SK-N-SH treated with all-trans-retinoic acid at 6 μM for 48 hours (cell line): ENCODE data around the gene SLC38A9.

Experiments used
- ATAC-seq: fragments of 200-7000 bp; cut with Tn5 transposase; 3 replicates; pipeline ENCODE4 v1.9.1; 2020; ENCODE audit warnings: mild to moderate bottlenecking, moderate library complexity
- ARNTL ChIP-seq: fragments of 450-650 bp; formaldehyde crosslinking; IDR thresholded peaks from 2 replicates; pipeline ENCODE4 v1.5.0; 2020; ENCODE audit warnings: low read depth, mild to moderate bottlenecking, moderate library complexity, borderline replicate concordance
- BACH2 ChIP-seq: fragments of 250-450 bp; sonication (Bioruptor Pico); IDR thresholded peaks from 2 replicates; pipeline ENCODE4 v1.9.0; 2021; ENCODE audit warnings: mild to moderate bottlenecking, borderline replicate concordance
- CREB5 ChIP-seq: fragments of 250-450 bp; sonication (Bioruptor Pico); IDR thresholded peaks from 2 replicates; pipeline ENCODE4 v1.5.1; 2020; ENCODE audit warnings: low read depth, mild to moderate bottlenecking, moderate library complexity
- CSDC2 ChIP-seq: fragments of 250-450 bp; sonication (Bioruptor Pico); IDR thresholded peaks from 2 replicates; pipeline ENCODE4 v1.5.0; 2020; ENCODE audit warnings: mild to moderate bottlenecking, moderate library complexity
- ESRRG ChIP-seq: fragments of 250-450 bp; sonication (Bioruptor Pico); IDR thresholded peaks from 2 replicates; pipeline ENCODE4 v1.6.1; 2021; ENCODE audit warnings: mild to moderate bottlenecking
- GLIS3 ChIP-seq: fragments of 250-450 bp; sonication (Bioruptor Pico); IDR thresholded peaks from 2 replicates; pipeline ENCODE4 v1.5.0; 2020; ENCODE audit warnings: mild to moderate bottlenecking, moderate library complexity
- OSR1 ChIP-seq: fragments of 250-450 bp; sonication (Bioruptor Pico); IDR thresholded peaks from 2 replicates; pipeline ENCODE4 v1.8.0; 2022; ENCODE audit warnings: moderate library complexity, mild to moderate bottlenecking, inconsistent platforms
- PATZ1 ChIP-seq: fragments of 250-450 bp; sonication (Bioruptor Pico); IDR thresholded peaks from 2 replicates; pipeline ENCODE4 v1.8.0; 2020; ENCODE audit warnings: mild to moderate bottlenecking, moderate library complexity, borderline replicate concordance
- PPARA ChIP-seq: fragments of 250-450 bp; sonication (Bioruptor Pico); IDR thresholded peaks from 2 replicates; pipeline ENCODE4 v1.5.0; 2020; ENCODE audit warnings: mild to moderate bottlenecking, borderline replicate concordance
- RARB ChIP-seq: fragments of 250-450 bp; sonication (Bioruptor Pico); IDR thresholded peaks from 2 replicates; pipeline ENCODE4 v1.8.0; 2021; ENCODE audit warnings: mild to moderate bottlenecking, moderate library complexity
- SNAI2 ChIP-seq: fragments of 250-450 bp; sonication (Bioruptor Pico); IDR thresholded peaks from 2 replicates; pipeline ENCODE4 v1.5.0; 2020; ENCODE audit warnings: mild to moderate bottlenecking, moderate library complexity
- TCF4 ChIP-seq: fragments of 250-450 bp; sonication (Bioruptor Pico); IDR thresholded peaks from 2 replicates; pipeline ENCODE4 v1.8.0; 2021; ENCODE audit warnings: mild to moderate bottlenecking, moderate library complexity, borderline replicate concordance
- TOX ChIP-seq: fragments of 250-450 bp; sonication (Bioruptor Pico); IDR thresholded peaks from 2 replicates; pipeline ENCODE4 v1.8.0; 2021; ENCODE audit warnings: mild to moderate bottlenecking, moderate library complexity, borderline replicate concordance
- ZC3H10 ChIP-seq: fragments of 250-450 bp; sonication (Bioruptor Pico); IDR thresholded peaks from 2 replicates; pipeline ENCODE4 v1.5.1; 2021; ENCODE audit warnings: mild to moderate bottlenecking, moderate library complexity
- ZFP3 ChIP-seq: fragments of 250-450 bp; sonication (Bioruptor Pico); IDR thresholded peaks from 2 replicates; pipeline ENCODE4 v1.5.0; 2020; ENCODE audit warnings: mild to moderate bottlenecking, moderate library complexity
- ZFP30 ChIP-seq: fragments of 450-650 bp; formaldehyde crosslinking; IDR thresholded peaks from 2 replicates; pipeline ENCODE4 v1.5.0; 2022; ENCODE audit warnings: mild to moderate bottlenecking, moderate library complexity
- ZNF565 ChIP-seq: fragments of 450-650 bp; formaldehyde crosslinking; conservative IDR thresholded peaks from 2 replicates; pipeline ENCODE4 v1.5.0; 2020; ENCODE audit warnings: low read depth, mild to moderate bottlenecking, moderate library complexity
- ZNF70 ChIP-seq: fragments of 450-650 bp; formaldehyde crosslinking; IDR thresholded peaks from 2 replicates; pipeline ENCODE4 v1.5.0; 2020; ENCODE audit warnings: mild to moderate bottlenecking, moderate library complexity
- ZNF8 ChIP-seq: fragments of 450-650 bp; formaldehyde crosslinking; IDR thresholded peaks from 2 replicates; pipeline ENCODE4 v1.5.0; 2020; ENCODE audit warnings: mild to moderate bottlenecking, moderate library complexity
- TF ChIP-seq, protein P1 (sequence below): fragments of 250-450 bp; sonication (Bioruptor Pico); IDR thresholded peaks from 2 replicates; pipeline ENCODE4 v1.8.0; 2021; ENCODE audit warnings: low read depth, mild to moderate bottlenecking, moderate library complexity, borderline replicate concordance
- TF ChIP-seq, protein P2 (sequence below): fragments of 250-450 bp; sonication (Bioruptor Pico); IDR thresholded peaks from 2 replicates; pipeline ENCODE4 v1.5.1; 2021; ENCODE audit warnings: mild to moderate bottlenecking, moderate library complexity

The SLC38A9 gene

GRCh38 chr5:55758231-55758630, 46.1 kb upstream of the SLC38A9 start:
- TF ChIP-seq ESRRG (no peak), OSR1 (CRISPR knock-in tag) (no peak), ARNTL (CRISPR knock-in tag) (no peak), PPARA (no peak), ZNF565 (CRISPR knock-in tag) (no peak), TCF4 (CRISPR knock-in tag) (no peak), CSDC2 (CRISPR knock-in tag) (no peak), BACH2 (no peak), GLIS3 (CRISPR knock-in tag) (no peak)
- TF ChIP-seq, protein P1, sequence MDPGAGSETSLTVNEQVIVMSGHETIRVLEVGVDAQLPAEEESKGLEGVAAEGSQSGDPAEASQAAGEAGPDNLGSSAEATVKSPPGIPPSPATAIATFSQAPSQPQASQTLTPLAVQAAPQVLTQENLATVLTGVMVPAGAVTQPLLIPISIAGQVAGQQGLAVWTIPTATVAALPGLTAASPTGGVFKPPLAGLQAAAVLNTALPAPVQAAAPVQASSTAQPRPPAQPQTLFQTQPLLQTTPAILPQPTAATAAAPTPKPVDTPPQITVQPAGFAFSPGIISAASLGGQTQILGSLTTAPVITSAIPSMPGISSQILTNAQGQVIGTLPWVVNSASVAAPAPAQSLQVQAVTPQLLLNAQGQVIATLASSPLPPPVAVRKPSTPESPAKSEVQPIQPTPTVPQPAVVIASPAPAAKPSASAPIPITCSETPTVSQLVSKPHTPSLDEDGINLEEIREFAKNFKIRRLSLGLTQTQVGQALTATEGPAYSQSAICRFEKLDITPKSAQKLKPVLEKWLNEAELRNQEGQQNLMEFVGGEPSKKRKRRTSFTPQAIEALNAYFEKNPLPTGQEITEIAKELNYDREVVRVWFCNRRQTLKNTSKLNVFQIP (CRISPR knock-in tag): no peak
- ATAC-seq: no peak

DNA sequence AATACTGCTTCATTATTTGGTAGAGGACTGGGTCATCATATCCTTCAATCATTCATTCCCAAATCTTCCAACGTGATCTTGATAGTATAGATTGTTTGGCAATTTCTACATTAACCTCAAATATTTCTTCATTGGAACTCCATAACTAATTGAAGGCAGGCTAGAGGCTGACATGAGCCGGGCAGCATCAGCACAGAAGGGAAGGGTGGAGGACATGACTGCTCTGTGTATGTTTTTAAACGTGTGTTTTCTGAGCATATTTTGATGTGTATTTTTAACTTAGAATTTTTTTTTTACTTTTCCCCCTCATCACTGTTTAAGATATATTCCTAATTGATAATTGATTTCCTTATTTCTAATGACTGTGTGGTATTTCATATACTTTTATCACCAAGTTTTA, 38.4 kb upstream of the SLC38A9 start:
- TF ChIP-seq TCF4 (CRISPR knock-in tag): no peak
- TF ChIP-seq ESRRG: no peak
- no peak for TF ChIP-seq CSDC2 (CRISPR knock-in tag)
- TF ChIP-seq CREB5 (CRISPR knock-in tag): no peak
- TF ChIP-seq, protein P1 (CRISPR knock-in tag): no peak
- TF ChIP-seq, all 23 proteins: peak for 0
- ATAC-seq: no peak

DNA sequence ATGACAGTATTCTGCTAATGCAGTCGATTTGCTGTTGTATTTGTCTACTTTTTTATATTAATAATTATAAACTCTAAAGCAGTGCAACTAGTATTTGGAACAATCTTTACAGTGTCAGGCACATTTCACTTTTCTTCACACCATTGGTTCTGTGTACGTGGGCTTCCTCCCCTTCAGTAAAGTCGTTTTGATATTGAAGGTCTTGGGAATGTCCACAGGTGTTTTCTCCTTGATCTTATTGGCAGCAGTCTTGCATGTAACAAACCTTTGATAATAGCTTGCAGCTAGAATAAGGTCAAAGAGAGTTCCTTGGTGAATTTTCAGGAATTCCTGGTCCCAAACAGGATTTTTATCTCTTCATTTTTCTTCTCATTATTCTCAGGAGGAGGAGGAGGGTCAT, 37.9 kb upstream of the SLC38A9 start:
- ATAC-seq: no peak
- TF ChIP-seq ARNTL (CRISPR knock-in tag) (no peak), PPARA (no peak)
- TF ChIP-seq, all 23 proteins: peak for 0

DNA sequence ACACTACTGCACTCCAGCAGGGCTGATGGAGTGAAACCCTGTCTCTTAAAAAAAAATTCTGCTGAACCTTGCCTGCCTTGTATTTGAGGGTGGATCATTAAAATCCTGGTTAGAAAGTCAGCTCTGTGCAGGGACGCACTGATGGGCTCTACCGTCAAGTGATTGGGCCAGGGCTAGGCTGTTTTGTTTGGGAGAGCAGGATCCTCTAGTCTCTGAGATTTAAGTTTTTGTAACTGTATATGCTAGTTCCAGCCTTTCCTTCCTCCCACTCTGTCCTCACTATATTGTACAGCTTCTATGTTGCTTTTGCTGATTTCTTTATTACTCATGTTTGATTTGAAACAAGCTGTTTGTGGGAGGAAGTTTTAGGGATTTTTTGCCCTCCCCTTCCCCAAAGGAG, 37.3 kb upstream of the SLC38A9 start:
- ATAC-seq: no peak

DNA sequence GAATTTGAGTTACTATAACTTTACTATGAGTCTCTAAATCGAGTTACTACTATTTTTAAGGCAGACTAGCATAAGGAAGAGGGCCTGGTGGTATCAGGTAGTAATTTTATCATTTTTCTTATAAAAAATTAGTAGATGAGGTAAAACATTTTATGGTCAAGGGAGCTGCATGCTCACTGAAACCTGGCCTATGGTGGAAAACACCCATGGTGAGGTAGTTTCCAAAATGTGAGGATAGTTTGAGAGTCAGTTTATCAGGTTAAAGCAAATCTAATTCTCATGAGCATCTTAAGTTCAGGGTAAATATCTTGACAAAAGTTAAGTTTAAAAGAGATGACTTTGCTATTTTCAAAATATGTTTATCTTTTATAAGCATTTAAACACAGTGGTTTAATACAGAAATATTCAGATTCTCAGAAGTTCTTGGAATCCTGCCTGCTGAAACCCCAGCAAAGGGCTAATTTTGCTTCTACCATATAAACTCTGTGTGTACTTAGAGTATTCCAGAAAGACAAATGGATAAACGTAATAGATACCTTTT, 35.7 kb upstream of the SLC38A9 start:
- no peak for ATAC-seq
- TF ChIP-seq ESRRG: no peak
- TF ChIP-seq PPARA: no peak
- no peak for TF ChIP-seq SNAI2
- no peak for TF ChIP-seq PATZ1 (CRISPR knock-in tag)
- no peak for TF ChIP-seq CSDC2 (CRISPR knock-in tag)
- no peak for TF ChIP-seq ZFP30 (CRISPR knock-in tag)
- TF ChIP-seq ZNF8 (CRISPR knock-in tag): no peak
- TF ChIP-seq ZFP3 (CRISPR knock-in tag): no peak
- TF ChIP-seq OSR1 (CRISPR knock-in tag): no peak
- no peak for TF ChIP-seq RARB
- TF ChIP-seq ZNF70 (CRISPR knock-in tag): no peak
- TF ChIP-seq GLIS3 (CRISPR knock-in tag): no peak
- TF ChIP-seq ZNF565 (CRISPR knock-in tag): no peak
- TF ChIP-seq, protein P2, sequence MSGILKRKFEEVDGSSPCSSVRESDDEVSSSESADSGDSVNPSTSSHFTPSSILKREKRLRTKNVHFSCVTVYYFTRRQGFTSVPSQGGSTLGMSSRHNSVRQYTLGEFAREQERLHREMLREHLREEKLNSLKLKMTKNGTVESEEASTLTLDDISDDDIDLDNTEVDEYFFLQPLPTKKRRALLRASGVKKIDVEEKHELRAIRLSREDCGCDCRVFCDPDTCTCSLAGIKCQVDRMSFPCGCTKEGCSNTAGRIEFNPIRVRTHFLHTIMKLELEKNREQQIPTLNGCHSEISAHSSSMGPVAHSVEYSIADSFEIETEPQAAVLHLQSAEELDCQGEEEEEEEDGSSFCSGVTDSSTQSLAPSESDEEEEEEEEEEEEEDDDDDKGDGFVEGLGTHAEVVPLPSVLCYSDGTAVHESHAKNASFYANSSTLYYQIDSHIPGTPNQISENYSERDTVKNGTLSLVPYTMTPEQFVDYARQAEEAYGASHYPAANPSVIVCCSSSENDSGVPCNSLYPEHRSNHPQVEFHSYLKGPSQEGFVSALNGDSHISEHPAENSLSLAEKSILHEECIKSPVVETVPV (CRISPR knock-in tag): no peak
- TF ChIP-seq TOX (CRISPR knock-in tag): no peak
- no peak for TF ChIP-seq ZC3H10 (CRISPR knock-in tag)
- TF ChIP-seq TCF4 (CRISPR knock-in tag): no peak
- TF ChIP-seq CREB5 (CRISPR knock-in tag): no peak
- TF ChIP-seq, protein P1 (CRISPR knock-in tag): no peak

More for the DNA sequence above, 37.3 kb upstream of the SLC38A9 start:
- TF ChIP-seq TOX (CRISPR knock-in tag) (no peak), ZC3H10 (CRISPR knock-in tag) (no peak)
